ENCODE data around the gene GOLT1A.

DNA sequence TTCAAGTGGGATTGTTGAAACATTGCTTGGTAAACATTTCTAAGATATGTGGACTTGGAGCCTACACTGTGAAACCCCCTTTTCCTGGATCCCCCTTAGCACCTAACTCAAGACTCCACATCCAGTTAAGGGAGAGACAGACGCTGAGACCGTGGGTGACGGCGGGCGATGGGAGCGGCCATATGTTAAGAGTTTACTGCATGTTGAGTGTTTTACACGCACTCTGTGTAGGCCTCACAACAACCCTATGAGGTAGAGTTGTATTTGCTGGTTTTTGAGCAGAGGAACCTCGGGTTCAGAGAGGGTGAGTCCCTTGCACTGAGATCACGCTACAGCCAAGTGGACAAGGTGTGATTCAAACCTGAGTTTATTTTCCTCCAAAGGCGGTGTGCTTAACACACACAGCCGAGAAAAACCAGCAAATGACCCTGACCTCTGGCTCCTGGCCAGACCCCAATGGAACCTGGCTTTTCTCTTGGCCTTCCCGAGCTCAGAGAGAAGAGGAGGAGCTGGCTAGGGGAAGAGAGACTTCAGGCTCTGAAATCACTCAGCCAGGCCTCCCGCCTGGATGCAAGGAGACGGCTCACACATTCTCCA lies 46.9 kb upstream of the GOLT1A start:
- no peak for TF ChIP-seq POLR2A (IDR thresholded peaks at IDR 0.05; ENCODE audit: low read depth)
- no peak for TF ChIP-seq POLR2AphosphoS5 (IDR thresholded peaks at IDR 0.05)
- TF ChIP-seq EP300 (IDR thresholded peaks at IDR 0.05) = no peak
- TF ChIP-seq, protein P1, sequence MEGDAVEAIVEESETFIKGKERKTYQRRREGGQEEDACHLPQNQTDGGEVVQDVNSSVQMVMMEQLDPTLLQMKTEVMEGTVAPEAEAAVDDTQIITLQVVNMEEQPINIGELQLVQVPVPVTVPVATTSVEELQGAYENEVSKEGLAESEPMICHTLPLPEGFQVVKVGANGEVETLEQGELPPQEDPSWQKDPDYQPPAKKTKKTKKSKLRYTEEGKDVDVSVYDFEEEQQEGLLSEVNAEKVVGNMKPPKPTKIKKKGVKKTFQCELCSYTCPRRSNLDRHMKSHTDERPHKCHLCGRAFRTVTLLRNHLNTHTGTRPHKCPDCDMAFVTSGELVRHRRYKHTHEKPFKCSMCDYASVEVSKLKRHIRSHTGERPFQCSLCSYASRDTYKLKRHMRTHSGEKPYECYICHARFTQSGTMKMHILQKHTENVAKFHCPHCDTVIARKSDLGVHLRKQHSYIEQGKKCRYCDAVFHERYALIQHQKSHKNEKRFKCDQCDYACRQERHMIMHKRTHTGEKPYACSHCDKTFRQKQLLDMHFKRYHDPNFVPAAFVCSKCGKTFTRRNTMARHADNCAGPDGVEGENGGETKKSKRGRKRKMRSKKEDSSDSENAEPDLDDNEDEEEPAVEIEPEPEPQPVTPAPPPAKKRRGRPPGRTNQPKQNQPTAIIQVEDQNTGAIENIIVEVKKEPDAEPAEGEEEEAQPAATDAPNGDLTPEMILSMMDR (IDR thresholded peaks at IDR 0.05) = no peak

All from esophagus muscularis mucosa (tissue), 4 donors.